A549 (cell line): ENCODE results near the gene DDX41. TPM values are rescaled to one million over a fixed set of nuclear protein-coding genes. Genes with fewer than 3 reads are reported as not detected.
A peak's percentile ranks its signal among the peaks of the same experiment; 100 is the strongest.

Source experiments
- ATAC-seq, 2 experiments: fragments of 200-7000 bp in 1 of 2; fragments of >200 bp in 1 of 2; cut with Nextera tagmentation in 1 of 2; cut with Tn5 transposase in 1 of 2; 3 replicates each; pipeline versions ENCODE4 v1.8.0 to v1.9.1; 2018 to 2020; ENCODE audit warnings: mild to moderate bottlenecking in 1 of 2, moderate library complexity in 1 of 2
- CTCF ChIA-PET: fragments of 300-600 bp; sonication (Branson Sonifier 250); formaldehyde crosslinking; extraction: SDS; loops from one replicate; lab custom pipeline; 2021; ENCODE audit warnings: antibody characterized with exemption, inconsistent platforms; lab: Yijun Ruan, JAX
- POLR2A ChIA-PET: fragments of 350-600 bp; formaldehyde crosslinking; extraction: SDS; loops from one replicate; lab custom pipeline; 2021; ENCODE audit warnings: antibody characterized with exemption, inconsistent platforms; lab: Yijun Ruan, JAX
- DNase-seq, 2 experiments: peaks; one replicate each; pipeline versions ENCODE4 v3.0.0 to v3.0.0-alpha.2; 2011 to 2016; ENCODE audit warnings: low read depth in 1 of 2, low spot score in 1 of 2
- FAIRE-seq: peaks from 2 replicates; lab custom pipeline; 2011; peaks lifted over from hg19 to GRCh38; lab: Jason Lieb, UNC
- H3K27ac ChIP-seq, 2 experiments: fragments of >200 bp; sonication (Bioruptor Twin); formaldehyde crosslinking; 3 replicates each; pipeline ENCODE4 v1.5.1; 2016 to 2017
- H3K4me1 ChIP-seq: fragments of >200 bp; sonication (Bioruptor Twin); formaldehyde crosslinking; 3 replicates; pipeline ENCODE4 v1.6.1; 2016
- H3K4me2 ChIP-seq: fragments of >200 bp; sonication (Bioruptor Twin); formaldehyde crosslinking; 3 replicates; pipeline ENCODE4 v1.6.1; 2016
- H3K4me3 ChIP-seq: fragments of >200 bp; sonication (Bioruptor Twin); formaldehyde crosslinking; 3 replicates; pipeline ENCODE4 v1.5.1; 2016
- H3K9me3 ChIP-seq: fragments of >200 bp; sonication (Bioruptor Twin); formaldehyde crosslinking; 3 replicates; pipeline ENCODE4 v1.6.1; 2016
- CEBPB ChIP-seq, 2 experiments: fragments of >200 bp in 1 of 2; sonication (Bioruptor Twin) in 1 of 2; formaldehyde crosslinking in 1 of 2; IDR thresholded peaks; 2 replicates each; pipeline ENCODE4 v1.6.1; 2012 to 2016
- CHD4 ChIP-seq: fragments of 200-600 bp; sonication (generic); IDR thresholded peaks from 2 replicates; pipeline ENCODE4 v1.6.1; 2016; ENCODE audit warnings: antibody characterized with exemption, mild to moderate bottlenecking, borderline replicate concordance
- CTCF ChIP-seq: fragments of >200 bp; sonication (Bioruptor Twin); formaldehyde crosslinking; IDR thresholded peaks from 3 replicates; pipeline ENCODE4 v1.5.1; 2016
- HOXA7 ChIP-seq: fragments of 250-450 bp; sonication (Bioruptor Pico); IDR thresholded peaks from 2 replicates; pipeline ENCODE4 v1.5.0; 2020; ENCODE audit warnings: mild to moderate bottlenecking, moderate library complexity
- HOXB13 ChIP-seq: fragments of 250-450 bp; sonication (Bioruptor Pico); IDR thresholded peaks from 2 replicates; pipeline ENCODE4 v1.5.0; 2020; ENCODE audit warnings: low read depth, mild to moderate bottlenecking, moderate library complexity
- JUNB ChIP-seq: fragments of >200 bp; sonication (Bioruptor Twin); formaldehyde crosslinking; IDR thresholded peaks from 2 replicates; pipeline ENCODE4 v1.6.1; 2016
- MAFK ChIP-seq: fragments of 450-650 bp; IDR thresholded peaks from 2 replicates; pipeline ENCODE4 v1.6.1; 2014; ENCODE audit not compliant: partially characterized antibody
- MAX ChIP-seq: IDR thresholded peaks from 2 replicates; pipeline ENCODE4 v1.6.1; 2012
- MAZ ChIP-seq: fragments of 150-350 bp; IDR thresholded peaks from 2 replicates; pipeline ENCODE4 v1.6.1; 2014; ENCODE audit warnings: antibody characterized with exemption, low read depth, low read length, borderline replicate concordance
- NFE2L2 ChIP-seq: fragments of 150-350 bp; conservative IDR thresholded peaks from 2 replicates; pipeline ENCODE4 v1.6.1; 2014; ENCODE audit warnings: low read length
- POLR2A ChIP-seq: IDR thresholded peaks from 2 replicates; pipeline ENCODE4 v1.6.1; 2012; ENCODE audit warnings: mild to moderate bottlenecking, low read length
- RAD21 ChIP-seq, 2 experiments: fragments of >200 bp in 1 of 2; sonication (Bioruptor Twin) in 1 of 2; formaldehyde crosslinking in 1 of 2; IDR thresholded peaks in 1 of 2; conservative IDR thresholded peaks in 1 of 2; 2 replicates in 1 of 2; 3 replicates in 1 of 2; pipeline ENCODE4 v1.6.1; 2012 to 2018; ENCODE audit warnings: inconsistent platforms in 1 of 2
- RCOR1 ChIP-seq: fragments of 150-350 bp; IDR thresholded peaks from 2 replicates; pipeline ENCODE4 v1.6.1; 2014; ENCODE audit warnings: antibody characterized with exemption, low read length, low read depth
- REST ChIP-seq: fragments of 200-600 bp; sonication (generic); IDR thresholded peaks from 2 replicates; pipeline ENCODE4 v1.6.1; 2016; ENCODE audit warnings: antibody characterized with exemption, mild to moderate bottlenecking, moderate library complexity
- RFX5 ChIP-seq: fragments of 450-650 bp; IDR thresholded peaks from 2 replicates; pipeline ENCODE4 v1.7.1; 2014; ENCODE audit warnings: antibody characterized with exemption, mild to moderate bottlenecking, moderate library complexity
- RNF2 ChIP-seq: fragments of 200-600 bp; sonication (generic); IDR thresholded peaks from 2 replicates; pipeline ENCODE4 v1.6.1; 2016; ENCODE audit warnings: low read depth, mild to moderate bottlenecking, antibody characterized with exemption, moderate library complexity, borderline replicate concordance
- USF2 ChIP-seq: fragments of 450-650 bp; IDR thresholded peaks from 2 replicates; pipeline ENCODE4 v1.6.1; 2014; ENCODE audit warnings: antibody characterized with exemption
- ZFP36 ChIP-seq: fragments of 450-650 bp; IDR thresholded peaks from 2 replicates; pipeline ENCODE4 v1.6.1; 2014; ENCODE audit warnings: borderline replicate concordance; ENCODE audit not compliant: partially characterized antibody
- ZNF302 ChIP-seq: fragments of 250-450 bp; sonication (Bioruptor Pico); IDR thresholded peaks from 2 replicates; pipeline ENCODE4 v1.9.0; 2021; ENCODE audit warnings: inconsistent platforms, mild to moderate bottlenecking, moderate library complexity
- WGBS: methylation state at CpG from one replicate; pipeline ENCODE4 v1.1.6; 2017; ENCODE audit errors: missing lambda C conversion rate; 5-methylcytosine and 5-hydroxymethylcytosine counted together
- polyA plus RNA-seq, 4 experiments: library from polyadenylated mRNA; depleted of rRNA in 3 of 4; stranded (reverse); fragments of >200 nt; fragmentation: RNase III in 1 of 4; extraction: RNeasy Plus Mini Kit Qiagen cat#74134 plus additional on column Dnase treatment in 1 of 4; gene quantifications; 2 replicates in 3 of 4; 3 replicates in 1 of 4; pipeline ENCODE4 v1.2.3, GENCODE V29; 2011 to 2017

Gene DDX41
- polyA plus RNA-seq, 2 of the 4 experiments (the other 2 are of a cell fraction), result 90.7 to 172 TPM

GRCh38 chr5:177537389-177538361 is 20.9 kb upstream of the DDX41 start:
- TF ChIP-seq NFE2L2, result no peak
- no peak for TF ChIP-seq REST
- TF ChIP-seq MAX, result no peak
- no peak for TF ChIP-seq CHD4
- peak; percentile 29 for TF ChIP-seq MAFK
- 0 out of 2 replicates have a peak, but pooled peaks have one; percentile 28 for TF ChIP-seq USF2
- no peak for TF ChIP-seq RAD21 (conservative IDR thresholded peaks at IDR 0.05 in 1 of 2, IDR thresholded peaks at IDR 0.05 in 1 of 2)
- TF ChIP-seq, all 56 proteins: peak for 2
- CTCF ChIA-PET, result interaction anchor here (0.6 to 4.1 kb wide), 6 partner anchors 9 to 70 kb away, joined by 3 to 24 read pairs (median 4); partner anchors contain the start of gene TMED9
- ATAC-seq (peak; percentile 81 to 96), FAIRE-seq (no peak), DNase-seq (peak; percentile 61 to 65)
- H3K4me3 ChIP-seq, result no peak overlapping the region
- H3K27ac ChIP-seq, result peak overlapping the region; percentile 9 to 76; a peak in 4 of 6 replicates
- no peaks in the 10 kb centered on the region for H3K9me3 ChIP-seq
- peaks cover 26% of the 10 kb centered on the region for H3K4me1 ChIP-seq
- WGBS, result 22% methylated on average over 15 of the region's 15 CpGs
- H3K4me2 ChIP-seq, result peak overlapping the region; percentile 58
- POLR2A ChIA-PET, result interaction anchor here (0.8 to 1.2 kb wide), 4 partner anchors 9 to 62 kb away, joined by 3 to 6 read pairs (median 3); partner anchors contain the start of genes B4GALT7 and TMED9

- CTCF ChIA-PET, result interaction anchor here (0.8 to 4.1 kb wide), 4 partner anchors 8 to 35 kb away, joined by 3 to 24 read pairs (median 12); no protein-coding TSS in a partner anchor
- H3K4me2 ChIP-seq, result no peak overlapping the region
- 93% methylated on average over 9 of the region's 10 CpGs for WGBS
These were observed 19.6 kb upstream of the DDX41 start for GRCh38 chr5:177536386-177536785.

More at GRCh38 chr5:177536386-177536785, 19.6 kb upstream of the DDX41 start:
- TF ChIP-seq MAZ (no peak), JUNB (no peak), HOXA7 (CRISPR knock-in tag) (no peak), RNF2 (no peak), ZNF302 (CRISPR knock-in tag) (no peak), RCOR1 (no peak), ZFP36 (no peak), CEBPB (IDR thresholded peaks at IDR 0.05) (no peak), RAD21 (conservative IDR thresholded peaks at IDR 0.05 in 1 of 2, IDR thresholded peaks at IDR 0.05 in 1 of 2) (no peak), NFE2L2 (no peak), RFX5 (no peak), HOXB13 (no peak), CTCF (no peak), POLR2A (no peak), CHD4 (no peak)
- TF ChIP-seq, all 56 proteins: peak for 0
- peak overlapping the region in 1 of 2 experiments; percentile 76; a peak in 1 of 6 replicates for H3K27ac ChIP-seq
- ATAC-seq, result no peak
- H3K4me1 ChIP-seq, result peaks cover 26% of the 10 kb centered on the region
- H3K4me3 ChIP-seq, result no peak overlapping the region
- H3K9me3 ChIP-seq, result no peaks in the 10 kb centered on the region
- POLR2A ChIA-PET, result no interaction called here
- FAIRE-seq, result no peak
- no peak for DNase-seq
